DND-41 (cell line): ENCODE data around the gene SOS1.

Experiments
- ATAC-seq: fragments of 200-7000 bp; cut with Tn5 transposase; 3 replicates; pipeline ENCODE4 v1.9.1; 2021; ENCODE audit warnings: low read depth; ENCODE audit not compliant: insufficient read depth
- DNase-seq: peaks from one replicate; pipeline ENCODE4 v3.0.0-alpha.2; 2020
- H2AFZ ChIP-seq: 2 replicates; pipeline ENCODE4 v1.6.0; 2012; ENCODE audit warnings: low read depth, low read length
- H3K27ac ChIP-seq: 2 replicates; pipeline ENCODE4 v1.5.1; 2012; ENCODE audit warnings: low read length, inconsistent platforms
- H3K27me3 ChIP-seq: fragments of 200-600 bp; sonication (generic); 2 replicates; pipeline ENCODE4 v1.6.0; 2012; ENCODE audit warnings: low read length, mild to moderate bottlenecking, inconsistent platforms; ENCODE audit not compliant: insufficient read depth, poor library complexity
- H3K36me3 ChIP-seq: 2 replicates; pipeline ENCODE4 v1.5.1; 2012; ENCODE audit warnings: low read length, inconsistent platforms; ENCODE audit not compliant: insufficient read depth
- H3K4me1 ChIP-seq: 2 replicates; pipeline ENCODE4 v1.5.1; 2012; ENCODE audit warnings: mild to moderate bottlenecking, low read length; ENCODE audit not compliant: insufficient read depth
- H3K4me2 ChIP-seq: 2 replicates; pipeline ENCODE4 v1.6.0; 2012; ENCODE audit warnings: mild to moderate bottlenecking, moderate library complexity, low read length, inconsistent platforms; ENCODE audit not compliant: insufficient read depth
- H3K4me3 ChIP-seq, 2 experiments: fragments of 200-600 bp in 1 of 2; shearing (Covaris generic) in 1 of 2; 2 replicates each; pipeline ENCODE4 v1.5.1; 2012 to 2016; ENCODE audit warnings: inconsistent platforms in 2 of 2, low read length in 2 of 2, mild to moderate bottlenecking in 2 of 2, low read depth in 1 of 2, moderate library complexity in 1 of 2
- H3K79me2 ChIP-seq: 2 replicates; pipeline ENCODE4 v1.6.0; 2012; ENCODE audit warnings: low read length, inconsistent platforms; ENCODE audit not compliant: insufficient read depth
- H3K9ac ChIP-seq: 2 replicates; pipeline ENCODE4 v1.6.0; 2012; ENCODE audit warnings: low read depth, mild to moderate bottlenecking, inconsistent platforms, low read length, moderate library complexity
- H3K9me3 ChIP-seq: 2 replicates; pipeline ENCODE4 v1.5.1; 2012; ENCODE audit warnings: low read length, moderate library complexity, mild to moderate bottlenecking, inconsistent platforms; ENCODE audit not compliant: insufficient read depth, severe bottlenecking
- H4K20me1 ChIP-seq: 2 replicates; pipeline ENCODE4 v1.6.0; 2012; ENCODE audit warnings: low read length; ENCODE audit not compliant: insufficient read depth
- EZH2 ChIP-seq: IDR thresholded peaks from 3 replicates; pipeline ENCODE4 v1.6.1; 2012; ENCODE audit warnings: borderline replicate concordance, low read depth, mild to moderate bottlenecking, moderate library complexity, low read length, inconsistent platforms; ENCODE audit not compliant: severe bottlenecking
- TF ChIP-seq, protein P1 (sequence below): IDR thresholded peaks from 2 replicates; pipeline ENCODE4 v1.5.1; 2012; ENCODE audit warnings: borderline replicate concordance, low read length, moderate library complexity, mild to moderate bottlenecking; ENCODE audit not compliant: poor library complexity, severe bottlenecking; ENCODE audit errors: extremely low read depth

Gene SOS1

DNA sequence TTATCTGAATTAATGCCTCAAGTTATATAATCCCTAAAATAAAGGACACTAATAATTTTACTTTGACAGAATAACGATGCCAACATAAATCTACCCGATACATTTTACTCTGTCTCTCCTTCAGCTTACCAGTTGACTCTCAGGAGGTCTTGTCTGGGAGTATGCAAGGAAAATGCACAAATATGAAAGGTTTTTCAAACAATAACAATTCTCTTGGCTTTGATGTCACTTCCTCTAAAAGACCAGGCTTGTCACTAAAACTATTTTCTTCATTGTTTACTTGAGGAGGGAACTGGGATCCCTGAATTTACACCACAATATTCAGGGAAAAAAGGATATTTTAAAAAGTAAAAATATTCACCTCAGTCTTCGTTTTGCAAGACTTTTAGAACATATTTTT lies 97.2 kb downstream of the SOS1 start:
- ATAC-seq, result no peak
- Histone ChIP-seq H2AFZ (no peak overlapping the region), H3K9me3 (no peaks in the 10 kb centered on the region), H3K4me3 (no peak overlapping the region), H3K27me3 (no peaks in the 10 kb centered on the region), H4K20me1 (no peaks in the 10 kb centered on the region), H3K9ac (no peak overlapping the region), H3K4me1 (no peaks in the 10 kb centered on the region), H3K36me3 (peaks cover 19% of the 10 kb centered on the region), H3K79me2 (no peaks in the 10 kb centered on the region), H3K27ac (no peak overlapping the region), H3K4me2 (no peak overlapping the region)
- TF ChIP-seq EZH2, result no peak
- TF ChIP-seq, protein P1, sequence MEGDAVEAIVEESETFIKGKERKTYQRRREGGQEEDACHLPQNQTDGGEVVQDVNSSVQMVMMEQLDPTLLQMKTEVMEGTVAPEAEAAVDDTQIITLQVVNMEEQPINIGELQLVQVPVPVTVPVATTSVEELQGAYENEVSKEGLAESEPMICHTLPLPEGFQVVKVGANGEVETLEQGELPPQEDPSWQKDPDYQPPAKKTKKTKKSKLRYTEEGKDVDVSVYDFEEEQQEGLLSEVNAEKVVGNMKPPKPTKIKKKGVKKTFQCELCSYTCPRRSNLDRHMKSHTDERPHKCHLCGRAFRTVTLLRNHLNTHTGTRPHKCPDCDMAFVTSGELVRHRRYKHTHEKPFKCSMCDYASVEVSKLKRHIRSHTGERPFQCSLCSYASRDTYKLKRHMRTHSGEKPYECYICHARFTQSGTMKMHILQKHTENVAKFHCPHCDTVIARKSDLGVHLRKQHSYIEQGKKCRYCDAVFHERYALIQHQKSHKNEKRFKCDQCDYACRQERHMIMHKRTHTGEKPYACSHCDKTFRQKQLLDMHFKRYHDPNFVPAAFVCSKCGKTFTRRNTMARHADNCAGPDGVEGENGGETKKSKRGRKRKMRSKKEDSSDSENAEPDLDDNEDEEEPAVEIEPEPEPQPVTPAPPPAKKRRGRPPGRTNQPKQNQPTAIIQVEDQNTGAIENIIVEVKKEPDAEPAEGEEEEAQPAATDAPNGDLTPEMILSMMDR, result no peak
- DNase-seq, result no peak

DNA sequence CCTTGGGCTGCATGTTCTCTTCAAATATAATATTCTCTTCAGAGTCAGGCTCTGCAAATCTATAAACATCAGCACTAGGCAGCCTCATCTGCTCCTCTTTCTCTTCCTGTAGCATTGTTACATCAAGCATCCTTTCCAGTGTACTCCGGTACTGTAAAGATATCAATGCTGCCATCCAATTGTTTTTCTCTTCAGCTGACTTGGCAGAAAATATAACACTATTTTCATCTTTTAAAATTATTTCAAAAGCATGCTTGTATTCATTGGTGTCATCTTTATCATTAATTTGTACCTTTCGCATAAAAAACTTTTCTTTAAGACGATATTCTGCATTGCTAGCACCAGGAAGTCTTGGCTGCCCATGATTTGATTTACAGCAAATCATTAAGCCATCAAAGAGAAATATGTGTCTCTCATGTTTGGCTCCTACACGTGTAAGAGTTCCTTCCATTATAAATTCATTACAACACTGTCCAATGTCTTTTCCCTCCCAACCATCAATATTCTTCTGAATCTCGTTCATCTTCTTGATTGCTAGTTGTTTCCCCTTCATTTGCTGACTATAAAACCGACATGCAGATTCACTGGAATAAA lies 98.1 kb downstream of the SOS1 start:
- Histone ChIP-seq H3K9me3 (no peaks in the 10 kb centered on the region), H3K4me3 (no peak overlapping the region), H3K4me1 (no peaks in the 10 kb centered on the region), H3K9ac (no peak overlapping the region), H3K79me2 (no peaks in the 10 kb centered on the region), H3K36me3 (peaks cover 19% of the 10 kb centered on the region), H3K27me3 (no peaks in the 10 kb centered on the region), H4K20me1 (no peaks in the 10 kb centered on the region), H3K4me2 (no peak overlapping the region), H2AFZ (no peak overlapping the region), H3K27ac (no peak overlapping the region)
- ATAC-seq, result no peak
- TF ChIP-seq, protein P1, result no peak
- no peak for TF ChIP-seq EZH2
- no peak for DNase-seq

DNA sequence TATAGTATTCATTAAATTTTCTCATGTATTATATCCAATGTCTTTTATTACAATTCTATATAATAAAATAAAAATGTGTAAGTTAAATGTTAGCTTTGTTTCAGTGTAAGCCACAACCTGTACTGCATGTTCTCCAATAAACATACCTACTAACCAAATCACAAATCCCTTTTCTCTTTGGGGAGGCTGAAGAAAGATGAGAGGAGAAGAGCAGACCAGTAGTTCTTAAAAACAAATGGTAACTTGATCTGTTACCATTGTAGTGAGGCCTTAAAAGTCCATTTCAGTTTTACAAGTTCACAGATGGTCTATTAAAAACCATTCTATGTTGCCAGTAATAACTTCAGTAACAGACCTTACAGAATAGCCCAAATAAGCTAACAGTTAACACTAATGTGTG lies 100.5 kb downstream of the SOS1 start:
- ATAC-seq, result no peak
- no peaks in the 10 kb centered on the region for H3K79me2 ChIP-seq
- H3K9me3 ChIP-seq, result no peaks in the 10 kb centered on the region
- no peaks in the 10 kb centered on the region for H3K4me1 ChIP-seq
- no peak overlapping the region for H3K4me3 ChIP-seq
- no peak overlapping the region for H3K4me2 ChIP-seq
- H3K27ac ChIP-seq, result no peak overlapping the region
- peaks cover 19% of the 10 kb centered on the region for H3K36me3 ChIP-seq
- TF ChIP-seq, protein P1, result no peak
- TF ChIP-seq EZH2, result no peak
- H3K27me3 ChIP-seq, result no peaks in the 10 kb centered on the region
- H4K20me1 ChIP-seq, result no peaks in the 10 kb centered on the region
- H2AFZ ChIP-seq, result no peak overlapping the region
- DNase-seq, result no peak
- H3K9ac ChIP-seq, result no peak overlapping the region

DNA sequence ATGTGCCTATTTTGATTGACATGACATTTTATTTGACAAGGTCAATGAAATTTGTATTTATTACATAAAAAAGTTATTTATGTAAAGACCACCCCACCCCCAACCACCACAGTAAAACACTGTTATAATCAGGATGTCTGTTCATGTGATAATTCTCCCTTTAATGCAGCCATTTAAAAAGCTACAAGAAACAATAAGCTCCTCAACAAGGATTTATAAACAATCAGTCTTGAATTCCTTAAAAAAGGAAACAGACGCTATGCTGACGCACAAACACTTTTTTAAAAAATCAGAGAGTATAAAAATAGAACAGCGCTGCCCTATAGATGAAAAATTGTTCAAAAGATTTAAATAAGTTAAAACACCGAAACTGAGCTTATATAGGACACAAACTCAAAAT lies 102.2 kb downstream of the SOS1 start:
- no peak for ATAC-seq
- TF ChIP-seq, protein P1, result no peak
- no peak for TF ChIP-seq EZH2

More for the DNA sequence above, 102.2 kb downstream of the SOS1 start:
- peaks cover 16% of the 10 kb centered on the region for H3K36me3 ChIP-seq
- DNase-seq, result no peak
- H3K27ac ChIP-seq, result no peak overlapping the region
- no peak overlapping the region for H3K4me3 ChIP-seq
- H3K79me2 ChIP-seq, result no peaks in the 10 kb centered on the region
- H2AFZ ChIP-seq, result no peak overlapping the region
- no peaks in the 10 kb centered on the region for H4K20me1 ChIP-seq
- H3K9me3 ChIP-seq, result no peaks in the 10 kb centered on the region
- H3K27me3 ChIP-seq, result no peaks in the 10 kb centered on the region
- H3K9ac ChIP-seq, result no peak overlapping the region
- no peaks in the 10 kb centered on the region for H3K4me1 ChIP-seq
- no peak overlapping the region for H3K4me2 ChIP-seq
